ENCODE results near the gene COL23A1. TPM values are rescaled to one million over a fixed set of nuclear protein-coding genes. Genes with fewer than 3 reads are reported as not detected.

Gene COL23A1
- polyA plus RNA-seq, 2 of the 4 experiments (the other 2 are of a cell fraction), result not detected

- no peaks in the 10 kb centered on the region for H3K4me1 ChIP-seq
- H3K9me3 ChIP-seq, result peaks cover 8% of the 10 kb centered on the region; the same call in 1 of the 3 replicates
- no peak overlapping the region for H3K4me2 ChIP-seq
- FAIRE-seq, result no peak
- POLR2A ChIA-PET, result no interaction called here
- TF ChIP-seq, protein P1, sequence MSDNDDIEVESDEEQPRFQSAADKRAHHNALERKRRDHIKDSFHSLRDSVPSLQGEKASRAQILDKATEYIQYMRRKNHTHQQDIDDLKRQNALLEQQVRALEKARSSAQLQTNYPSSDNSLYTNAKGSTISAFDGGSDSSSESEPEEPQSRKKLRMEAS (IDR thresholded peaks at IDR 0.05), result no peak
- no peak for TF ChIP-seq RNF2 (IDR thresholded peaks at IDR 0.05; ENCODE audit: borderline replicate concordance, low read depth)
- WGBS (ENCODE audit: missing lambda C conversion rate), result 4% methylated on average over 4 of the region's 4 CpGs
- H3K27ac ChIP-seq, result no peak overlapping the region
- H3K4me3 ChIP-seq, result no peak overlapping the region
- DNase-seq (ENCODE audit: low read depth in 1 of 2, low spot score in 1 of 2), result no peak
- no peak for ATAC-seq
- CTCF ChIA-PET, result no interaction called here
These were observed 137.0 kb downstream of the COL23A1 start for GRCh38 chr5:178453224-178453623.

DNA sequence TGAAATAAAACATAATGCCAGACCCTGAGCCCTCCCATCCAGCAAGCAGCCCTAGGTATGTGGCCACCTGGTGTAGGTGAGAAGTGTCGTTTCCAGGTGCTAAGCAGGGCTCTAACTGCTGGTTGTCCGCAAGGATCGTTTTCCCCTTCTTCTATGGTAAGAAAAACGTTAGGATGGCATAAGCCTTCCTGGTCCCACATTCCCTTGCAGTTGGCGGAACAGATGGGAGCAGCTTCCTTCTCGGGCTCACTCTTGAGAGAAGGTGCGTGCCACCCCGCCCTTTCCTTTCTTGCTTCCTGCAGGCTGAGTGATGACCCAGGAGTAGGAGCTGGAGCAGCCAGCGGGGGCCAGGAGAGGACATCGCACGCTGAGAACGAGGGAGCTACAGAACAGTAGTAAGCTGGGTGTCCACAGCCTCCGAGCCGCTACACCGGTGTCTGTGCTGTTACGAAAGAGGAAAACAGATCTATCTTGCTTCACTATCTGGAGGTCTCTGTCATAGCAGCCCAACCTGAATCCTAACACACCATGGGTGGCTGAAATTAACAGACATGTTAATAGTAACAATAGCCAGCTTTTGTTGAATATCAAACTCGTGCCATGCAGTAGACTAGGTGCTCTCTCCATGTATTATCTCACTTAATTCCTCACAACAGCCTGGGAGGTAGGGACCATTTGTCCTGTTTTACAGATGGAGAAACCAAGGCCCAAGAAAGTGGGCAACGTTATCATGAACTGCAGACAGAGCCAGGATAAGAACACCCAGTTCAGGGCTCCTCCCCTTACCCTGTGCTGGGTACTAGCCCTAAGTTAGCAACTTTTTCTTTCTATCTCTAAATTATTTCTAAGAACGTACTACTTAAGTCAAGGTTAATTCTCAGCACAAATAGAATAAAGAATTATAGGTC is 139.8 kb downstream of the COL23A1 start:
- no peak overlapping the region for H3K4me3 ChIP-seq
- FAIRE-seq, result no peak
- no peak overlapping the region for H3K4me2 ChIP-seq
- no peak for ATAC-seq
- H3K27ac ChIP-seq, result no peak overlapping the region
- ChIA-PET CTCF (no interaction called here), POLR2A (no interaction called here)
- H3K4me1 ChIP-seq, result no peaks in the 10 kb centered on the region
- TF ChIP-seq FOSL2 (IDR thresholded peaks at IDR 0.05) (no peak), FOSL2 (CRISPR knock-in tag; IDR thresholded peaks at IDR 0.05) (no peak)
- no peak for DNase-seq (ENCODE audit: low read depth in 1 of 2, low spot score in 1 of 2)
- 35% methylated on average over 19 of the region's 19 CpGs for WGBS (ENCODE audit: missing lambda C conversion rate)
- H3K9me3 ChIP-seq, result peaks cover 3% of the 10 kb centered on the region; the same call in 1 of the 3 replicates

DNA sequence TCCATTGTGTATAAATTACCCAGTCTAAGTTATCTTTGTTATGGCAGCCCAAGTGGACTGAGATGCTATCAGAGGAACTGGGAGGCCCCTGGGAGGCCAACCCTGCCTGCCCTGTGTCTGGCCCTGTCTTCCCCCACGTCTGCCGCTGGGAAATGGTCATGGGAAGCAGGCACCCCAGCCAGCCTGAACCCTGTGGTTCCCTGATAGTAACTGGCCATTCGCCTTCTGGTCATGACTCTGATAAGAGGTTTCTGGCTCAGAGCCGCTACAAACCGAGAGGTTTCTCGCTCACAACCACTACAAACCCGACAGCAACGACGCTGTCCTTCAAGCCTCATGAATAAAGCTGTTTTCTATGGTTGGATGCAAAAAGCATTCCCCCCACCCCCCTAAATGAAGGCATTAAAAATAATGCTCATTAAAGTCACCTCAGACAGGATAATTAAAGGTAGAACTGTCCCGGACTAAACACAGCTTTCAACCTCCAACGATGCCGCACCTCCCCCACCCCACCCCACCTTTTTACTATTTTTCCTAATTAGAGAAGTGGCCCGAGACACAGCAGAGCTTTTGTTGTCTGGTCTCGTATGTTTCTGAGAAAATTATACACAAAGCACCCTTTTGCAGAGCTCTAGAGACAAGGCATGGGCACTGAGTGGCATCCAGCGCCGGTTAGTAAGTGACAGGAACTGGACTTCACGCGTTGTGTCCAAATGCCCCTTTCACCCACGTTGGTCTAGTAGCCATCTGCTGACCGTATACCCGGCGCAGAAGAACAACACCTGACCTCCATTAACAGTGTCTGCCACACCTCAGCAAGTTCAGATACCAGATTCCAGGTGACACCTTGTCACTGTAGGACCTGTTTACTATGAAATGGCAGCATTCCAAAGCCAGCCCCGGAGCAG is 140.8 kb downstream of the COL23A1 start:
- WGBS (ENCODE audit: missing lambda C conversion rate), result 30% methylated on average over 22 of the region's 23 CpGs
- no peak overlapping the region for H3K27ac ChIP-seq
- no peak for FAIRE-seq
- POLR2A ChIA-PET, result no interaction called here
- CTCF ChIA-PET, result interaction anchor here (1.2 kb wide), 1 partner anchor 12 kb away, joined by 4 read pairs; no protein-coding TSS in a partner anchor
- H3K4me1 ChIP-seq, result no peaks in the 10 kb centered on the region
- H3K9me3 ChIP-seq, result no peaks in the 10 kb centered on the region
- TF ChIP-seq FOSL2 (IDR thresholded peaks at IDR 0.05) (no peak), FOSL2 (CRISPR knock-in tag; IDR thresholded peaks at IDR 0.05) (no peak), RAD21 (conservative IDR thresholded peaks at IDR 0.05 in 1 of 2, IDR thresholded peaks at IDR 0.05 in 1 of 2) (no peak)
- no peak for ATAC-seq
- no peak for DNase-seq (ENCODE audit: low read depth in 1 of 2, low spot score in 1 of 2)
- no peak overlapping the region for H3K4me3 ChIP-seq
- no peak overlapping the region for H3K4me2 ChIP-seq

GRCh38 chr5:178445534-178445933 is 144.7 kb downstream of the COL23A1 start:
- WGBS (ENCODE audit: missing lambda C conversion rate), result 2% methylated on average over 2 of the region's 2 CpGs
- ATAC-seq (no peak), FAIRE-seq (no peak), DNase-seq (ENCODE audit: low read depth in 1 of 2, low spot score in 1 of 2) (no peak)
- TF ChIP-seq EHMT2 (IDR thresholded peaks at IDR 0.05; ENCODE audit: low read depth), result no peak
- TF ChIP-seq ESRRA (IDR thresholded peaks at IDR 0.05; ENCODE audit: borderline replicate concordance, low read length), result no peak
- TF ChIP-seq HOXA7 (CRISPR knock-in tag; IDR thresholded peaks at IDR 0.05), result no peak
- no peak for TF ChIP-seq SMC3 (IDR thresholded peaks at IDR 0.05)
- no peak for TF ChIP-seq USF2 (IDR thresholded peaks at IDR 0.05)
- TF ChIP-seq CEBPB (IDR thresholded peaks at IDR 0.05), result no peak
- no peak for TF ChIP-seq FOXS1 (CRISPR knock-in tag; IDR thresholded peaks at IDR 0.05)
- no peak for TF ChIP-seq PHF8 (IDR thresholded peaks at IDR 0.05; ENCODE audit: borderline replicate concordance, low read depth)
- TF ChIP-seq, protein P2, sequence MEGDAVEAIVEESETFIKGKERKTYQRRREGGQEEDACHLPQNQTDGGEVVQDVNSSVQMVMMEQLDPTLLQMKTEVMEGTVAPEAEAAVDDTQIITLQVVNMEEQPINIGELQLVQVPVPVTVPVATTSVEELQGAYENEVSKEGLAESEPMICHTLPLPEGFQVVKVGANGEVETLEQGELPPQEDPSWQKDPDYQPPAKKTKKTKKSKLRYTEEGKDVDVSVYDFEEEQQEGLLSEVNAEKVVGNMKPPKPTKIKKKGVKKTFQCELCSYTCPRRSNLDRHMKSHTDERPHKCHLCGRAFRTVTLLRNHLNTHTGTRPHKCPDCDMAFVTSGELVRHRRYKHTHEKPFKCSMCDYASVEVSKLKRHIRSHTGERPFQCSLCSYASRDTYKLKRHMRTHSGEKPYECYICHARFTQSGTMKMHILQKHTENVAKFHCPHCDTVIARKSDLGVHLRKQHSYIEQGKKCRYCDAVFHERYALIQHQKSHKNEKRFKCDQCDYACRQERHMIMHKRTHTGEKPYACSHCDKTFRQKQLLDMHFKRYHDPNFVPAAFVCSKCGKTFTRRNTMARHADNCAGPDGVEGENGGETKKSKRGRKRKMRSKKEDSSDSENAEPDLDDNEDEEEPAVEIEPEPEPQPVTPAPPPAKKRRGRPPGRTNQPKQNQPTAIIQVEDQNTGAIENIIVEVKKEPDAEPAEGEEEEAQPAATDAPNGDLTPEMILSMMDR (IDR thresholded peaks at IDR 0.05), result no peak
- no peak for TF ChIP-seq KDM5A (IDR thresholded peaks at IDR 0.05)
- TF ChIP-seq RARB (CRISPR knock-in tag; IDR thresholded peaks at IDR 0.05), result no peak
- no peak for TF ChIP-seq POLR2A (IDR thresholded peaks at IDR 0.05; ENCODE audit: low read length)
- no peak for TF ChIP-seq NFE2L2 (conservative IDR thresholded peaks at IDR 0.05; ENCODE audit: low read length)
- no peak for TF ChIP-seq MAZ (IDR thresholded peaks at IDR 0.05; ENCODE audit: borderline replicate concordance, low read depth, low read length)
- no peak for TF ChIP-seq FOSL2 (IDR thresholded peaks at IDR 0.05)
- no peak for TF ChIP-seq FOSL2 (CRISPR knock-in tag; IDR thresholded peaks at IDR 0.05)
- no peak for TF ChIP-seq RNF2 (IDR thresholded peaks at IDR 0.05; ENCODE audit: borderline replicate concordance, low read depth)
- TF ChIP-seq, protein P3, sequence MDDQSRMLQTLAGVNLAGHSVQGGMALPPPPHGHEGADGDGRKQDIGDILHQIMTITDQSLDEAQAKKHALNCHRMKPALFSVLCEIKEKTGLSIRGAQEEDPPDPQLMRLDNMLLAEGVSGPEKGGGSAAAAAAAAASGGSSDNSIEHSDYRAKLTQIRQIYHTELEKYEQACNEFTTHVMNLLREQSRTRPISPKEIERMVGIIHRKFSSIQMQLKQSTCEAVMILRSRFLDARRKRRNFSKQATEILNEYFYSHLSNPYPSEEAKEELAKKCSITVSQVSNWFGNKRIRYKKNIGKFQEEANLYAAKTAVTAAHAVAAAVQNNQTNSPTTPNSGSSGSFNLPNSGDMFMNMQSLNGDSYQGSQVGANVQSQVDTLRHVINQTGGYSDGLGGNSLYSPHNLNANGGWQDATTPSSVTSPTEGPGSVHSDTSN (IDR thresholded peaks at IDR 0.05), result no peak
- TF ChIP-seq EP300 (IDR thresholded peaks at IDR 0.05), result no peak
- Histone ChIP-seq H3K4me2 (no peak overlapping the region), H3K9me3 (peaks cover 4% of the 10 kb centered on the region; the same call in 2 of the 3 replicates), H3K4me3 (no peak overlapping the region), H3K27ac (no peak overlapping the region), H3K4me1 (no peaks in the 10 kb centered on the region)
- POLR2A ChIA-PET, result no interaction called here
- CTCF ChIA-PET, result no interaction called here

All from A549 (cell line).